K562 (cell line): ENCODE data around the gene TMSB15A.

Experiments used
- BRCA1 ChIP-seq, 2 experiments: fragments of 450-650 bp in 1 of 2; sonication (generic) in 1 of 2; formaldehyde crosslinking in 1 of 2; IDR thresholded peaks; 2 replicates each; pipeline versions ENCODE4 v1.5.0 to v1.6.1; 2017 to 2020; ENCODE audit warnings: mild to moderate bottlenecking in 1 of 2, missing genetic modification reagents in 1 of 2
- CBX5 ChIP-seq: IDR thresholded peaks from 2 replicates; pipeline ENCODE4 v1.6.1; 2014; ENCODE audit warnings: low read depth, borderline replicate concordance
- CTCF ChIP-seq, 3 experiments: IDR thresholded peaks in 2 of 3; conservative IDR thresholded peaks in 1 of 3; 2 replicates each; pipeline ENCODE4 v1.5.1; 2011 to 2012; ENCODE audit warnings: low read length in 3 of 3, mild to moderate bottlenecking in 3 of 3, control low read depth in 2 of 3, improper control_type of control experiment in 1 of 3, inconsistent platforms in 1 of 3, low read depth in 1 of 3, mixed read lengths in 1 of 3, moderate library complexity in 1 of 3; ENCODE audit not compliant: insufficient read depth in 2 of 3
- FOXM1 ChIP-seq, 2 experiments: fragments of 450-650 bp in 1 of 2; sonication (generic) in 1 of 2; formaldehyde crosslinking in 1 of 2; IDR thresholded peaks; 2 replicates each; pipeline versions ENCODE4 v1.6.1 to v1.9.0; 2017 to 2022; ENCODE audit warnings: low read depth in 2 of 2, mild to moderate bottlenecking in 2 of 2, missing genetic modification reagents in 1 of 2, moderate library complexity in 1 of 2
- FUS ChIP-seq: fragments of 200-400 bp; formaldehyde crosslinking; optimal IDR thresholded peaks from 2 replicates; pipeline ENCODE3; 2017; ENCODE audit warnings: low read depth, low read length
- PYGO2 ChIP-seq: fragments of 450-650 bp; IDR thresholded peaks from 2 replicates; pipeline ENCODE4 v1.6.1; 2016; ENCODE audit warnings: mild to moderate bottlenecking, missing genetic modification characterization, moderate library complexity, missing compliant biosample characterization

GRCh38 chrX:102514536-102514935 lies 2.0 kb downstream of the TMSB15A start:
- TF ChIP-seq FUS (no peak), FOXM1 (IDR thresholded peaks at IDR 0.05; ENCODE audit: low read depth) (no peak), FOXM1 (CRISPR knock-in tag; IDR thresholded peaks at IDR 0.05; ENCODE audit: low read depth) (no peak), CBX5 (no peak), CTCF (IDR thresholded peaks at IDR 0.05 in 2 of 3, conservative IDR thresholded peaks at IDR 0.05 in 1 of 3; ENCODE audit: insufficient read depth in 2 of 3, low read depth in 1 of 3, low read length in 3 of 3) (no peak), PYGO2 (tag) (no peak), BRCA1 (IDR thresholded peaks at IDR 0.05) (no peak), BRCA1 (CRISPR knock-in tag; IDR thresholded peaks at IDR 0.05) (no peak)
